TTC549 (cell line): ENCODE results near the gene NPAS1.

Experiments used
- FAIRE-seq: peaks from 2 replicates; lab custom pipeline; 2012; peaks lifted over from hg19 to GRCh38; lab: Jason Lieb, UNC

NPAS1 gene

DNA sequence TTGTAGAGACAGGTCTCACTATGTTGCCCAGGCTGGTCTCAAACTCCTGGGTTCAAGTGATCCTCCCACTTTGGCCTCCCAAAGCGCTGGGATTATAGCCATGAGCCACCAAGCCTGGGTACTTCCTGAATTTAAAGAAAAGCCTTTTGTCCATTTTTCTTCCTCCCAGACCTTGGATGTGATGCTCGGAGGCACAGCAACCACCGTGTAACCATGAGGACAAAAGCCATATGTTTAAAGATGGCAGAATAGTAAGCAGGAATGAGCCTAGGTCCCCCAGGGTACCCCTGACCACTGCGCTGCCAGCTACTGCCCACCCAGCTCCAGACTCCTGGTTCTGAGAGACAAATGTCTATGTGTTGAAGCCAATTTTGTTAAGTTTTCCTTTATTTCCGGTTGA, 62.9 kb downstream of the NPAS1 start:
- no peak for FAIRE-seq

DNA sequence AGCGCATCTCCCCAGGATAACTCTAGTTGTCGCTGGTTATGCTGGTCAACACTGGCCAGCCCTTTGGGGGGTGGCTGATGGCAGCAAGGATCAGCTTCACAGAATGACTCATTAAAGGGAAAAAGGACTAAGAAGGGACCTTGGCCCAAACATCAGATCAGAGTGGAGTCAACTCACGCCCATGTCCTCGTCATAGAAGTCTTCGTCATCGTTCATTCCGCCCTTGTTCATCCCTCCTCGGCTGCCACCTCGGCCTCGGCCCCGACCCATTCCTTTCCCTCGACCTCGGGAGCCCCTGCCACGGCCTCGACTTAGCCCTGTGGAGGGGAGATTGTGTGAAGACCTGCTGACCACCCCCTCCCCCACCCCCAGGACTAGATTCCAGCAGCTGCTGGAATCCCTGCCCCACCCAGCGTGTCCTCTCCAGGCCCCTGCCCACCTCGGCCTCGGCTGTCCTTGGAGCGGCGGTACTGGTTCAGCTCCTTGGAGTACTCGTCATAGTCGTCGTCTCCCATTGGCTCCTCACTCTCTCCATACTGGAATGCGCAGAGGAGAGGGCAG, 65.3 kb downstream of the NPAS1 start:
- no peak for FAIRE-seq

DNA sequence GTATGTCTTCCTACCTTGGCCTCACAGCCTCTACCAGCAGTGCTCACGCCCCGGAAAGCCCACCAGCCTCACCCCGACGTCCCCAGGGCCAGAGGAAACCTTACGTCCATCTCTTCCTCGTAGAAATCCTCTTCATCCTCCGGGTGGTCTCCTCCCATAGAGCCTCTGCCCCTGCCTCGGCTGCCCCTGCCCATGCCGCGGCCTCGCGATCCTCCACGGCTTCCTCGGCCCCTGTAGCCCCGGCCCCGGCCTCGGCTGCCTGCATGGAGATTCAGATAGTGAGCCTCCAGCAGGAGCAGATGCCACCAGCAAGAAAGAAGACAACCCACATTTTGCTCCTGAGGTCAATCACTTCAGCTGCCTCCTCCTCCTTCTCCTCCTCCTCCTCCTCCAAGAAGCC, 66.6 kb downstream of the NPAS1 start:
- no peak for FAIRE-seq

DNA sequence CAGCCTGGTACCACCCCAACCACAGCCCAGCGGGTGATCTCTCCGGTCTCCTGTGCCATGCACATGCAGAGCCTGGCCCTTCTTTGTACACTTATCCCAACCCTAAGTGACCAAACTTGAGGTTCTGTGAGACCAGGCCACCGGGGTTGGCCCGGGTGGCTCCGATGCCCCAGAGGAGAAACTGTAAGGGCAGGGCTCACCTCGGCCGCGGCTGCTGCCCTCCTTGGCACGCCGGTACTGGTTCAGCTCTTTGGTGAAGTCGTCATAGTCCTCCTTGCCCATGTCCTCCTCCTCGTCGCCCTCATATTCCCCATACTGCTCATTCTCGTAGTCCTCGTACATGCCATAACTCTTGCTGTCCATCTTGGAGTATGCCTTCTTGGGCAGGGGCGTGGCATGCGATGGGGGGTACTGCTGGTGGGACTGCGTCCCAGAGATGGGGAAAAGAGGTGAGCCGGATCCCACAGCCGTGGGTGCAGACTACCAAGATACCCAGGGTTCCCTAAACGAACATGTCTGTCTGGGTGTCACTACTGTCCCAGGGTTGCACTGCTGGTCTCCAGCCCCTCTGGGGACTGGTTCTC, 70.2 kb downstream of the NPAS1 start:
- FAIRE-seq: no peak

DNA sequence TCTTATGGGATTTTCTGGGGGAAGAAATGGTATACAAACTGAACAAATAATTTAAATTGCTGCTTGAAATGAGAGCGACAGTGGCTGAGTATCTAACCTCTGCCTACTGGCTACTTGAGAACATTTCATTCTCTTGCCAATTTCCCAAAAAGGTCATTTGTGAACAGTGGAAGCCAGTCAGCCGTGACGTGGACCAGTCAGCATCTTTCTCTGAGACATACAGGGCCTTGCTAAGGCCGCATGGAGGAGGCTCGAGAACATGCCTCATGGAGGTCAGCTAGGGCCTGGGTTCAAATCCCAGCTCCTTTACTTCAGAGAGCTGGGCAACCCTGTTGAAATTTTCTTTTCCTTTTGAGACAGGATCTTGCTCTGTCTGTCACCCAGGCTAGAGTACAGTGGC, 73.6 kb downstream of the NPAS1 start:
- no peak for FAIRE-seq

DNA sequence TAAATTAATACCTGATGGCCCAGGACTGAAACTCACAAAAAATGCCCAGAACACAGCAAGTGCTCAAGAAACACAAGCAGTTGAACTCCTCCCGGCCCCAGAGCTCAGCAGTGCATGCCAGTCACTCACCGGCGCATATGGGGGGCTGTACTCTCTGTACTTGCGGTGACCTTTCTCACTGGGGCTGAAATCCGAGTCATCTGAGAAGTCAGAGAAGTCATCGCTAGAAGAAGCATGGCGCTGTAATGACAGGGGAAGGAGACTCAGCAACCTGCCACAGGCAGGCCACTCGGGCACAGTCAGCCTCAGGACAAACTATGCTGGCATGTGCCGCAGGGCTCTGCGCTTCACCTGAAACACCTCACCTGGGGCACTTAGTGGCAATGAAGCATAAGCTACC, 74.2 kb downstream of the NPAS1 start:
- no peak for FAIRE-seq

DNA sequence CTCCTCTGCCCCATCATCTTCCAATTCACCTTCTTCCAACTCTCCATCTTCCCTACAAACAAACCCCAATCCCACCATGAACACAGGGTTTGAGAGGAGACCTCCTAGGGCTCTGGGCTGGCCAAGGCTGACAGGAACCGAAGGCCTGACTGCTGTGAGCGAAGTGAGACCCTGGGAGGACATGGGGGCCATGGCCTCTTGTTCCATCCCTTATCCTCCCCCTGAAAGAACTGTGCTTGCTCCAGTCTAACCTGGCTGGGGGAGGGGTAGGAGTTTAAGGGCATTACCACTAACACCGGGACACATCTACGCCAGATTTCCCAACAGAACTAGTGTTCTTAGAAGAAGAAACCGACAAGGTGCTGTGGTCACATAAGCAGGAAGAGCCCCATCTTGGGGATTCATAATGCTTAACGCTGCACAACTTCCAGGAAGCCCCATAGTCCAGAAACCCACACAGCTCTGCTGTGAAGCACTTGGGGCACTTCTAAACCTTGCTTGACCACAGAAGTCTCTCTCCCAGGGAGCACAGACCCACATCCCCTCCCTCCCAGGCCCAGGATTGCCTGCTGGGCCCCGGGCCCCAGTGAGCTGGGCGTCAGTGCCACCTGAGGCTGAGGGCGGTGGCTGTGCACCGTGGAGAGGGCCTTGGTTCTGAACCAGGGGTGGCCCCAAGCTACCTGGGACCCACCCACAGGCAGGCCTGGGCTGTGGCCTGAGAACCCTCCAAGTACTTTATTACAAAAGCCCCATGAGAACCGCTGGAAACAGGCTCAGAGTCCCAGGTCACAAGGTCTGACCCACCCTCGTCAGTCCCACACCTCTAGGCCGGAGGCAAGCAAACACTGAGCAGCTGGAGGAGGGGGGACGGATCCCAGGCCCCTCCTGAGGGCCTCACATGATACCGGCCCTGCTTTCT, 75.2 kb downstream of the NPAS1 start:
- FAIRE-seq: no peak
